GM13976 (cell line): ENCODE results near the gene ZNF484.
"Not testable (repeated sequence)": the region's sequence is repeated elsewhere in the genome, so short reads cannot be mapped to it uniquely, and the experiment has no call there.

Source experiments
- DNase-seq: peaks from one replicate; pipeline ENCODE4 v3.0.0; 2012; ENCODE audit warnings: low spot score
- in situ Hi-C: fragments of 300-500 bp; cut with MboI; formaldehyde crosslinking; loops from one replicate; pipeline ENCODE4 v1.12.0; 2022; ENCODE audit warnings: low sequenced_read_pairs, mixed read lengths, inconsistent platforms; ENCODE audit not compliant: unreplicated experiment
- TF ChIP-seq, protein P1 (sequence below): IDR thresholded peaks from 2 replicates; pipeline ENCODE4 v1.5.1; 2012; ENCODE audit warnings: borderline replicate concordance, mild to moderate bottlenecking; ENCODE audit not compliant: insufficient read depth; ENCODE audit errors: extremely low read depth, missing control alignments, control extremely low read depth

ZNF484 gene

DNA sequence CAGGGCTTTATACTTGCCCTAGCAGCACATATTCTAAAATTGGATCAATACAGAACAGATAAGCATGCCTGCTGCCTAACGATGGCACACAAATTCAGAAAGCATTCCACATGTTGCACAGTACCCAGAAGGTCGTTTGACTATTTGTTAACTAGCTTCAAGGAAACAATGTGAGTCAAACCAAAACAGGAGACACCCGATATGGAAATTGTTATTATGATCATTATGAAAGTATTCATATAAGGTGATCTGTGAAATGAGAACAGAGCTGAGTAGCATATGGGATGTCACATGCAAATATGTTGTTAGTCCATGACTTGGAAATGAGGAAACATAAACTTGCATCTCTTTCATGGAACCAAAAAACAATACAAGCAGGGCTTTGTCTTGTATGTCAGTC is 56.9 kb downstream of the ZNF484 start:
- TF ChIP-seq, protein P1, sequence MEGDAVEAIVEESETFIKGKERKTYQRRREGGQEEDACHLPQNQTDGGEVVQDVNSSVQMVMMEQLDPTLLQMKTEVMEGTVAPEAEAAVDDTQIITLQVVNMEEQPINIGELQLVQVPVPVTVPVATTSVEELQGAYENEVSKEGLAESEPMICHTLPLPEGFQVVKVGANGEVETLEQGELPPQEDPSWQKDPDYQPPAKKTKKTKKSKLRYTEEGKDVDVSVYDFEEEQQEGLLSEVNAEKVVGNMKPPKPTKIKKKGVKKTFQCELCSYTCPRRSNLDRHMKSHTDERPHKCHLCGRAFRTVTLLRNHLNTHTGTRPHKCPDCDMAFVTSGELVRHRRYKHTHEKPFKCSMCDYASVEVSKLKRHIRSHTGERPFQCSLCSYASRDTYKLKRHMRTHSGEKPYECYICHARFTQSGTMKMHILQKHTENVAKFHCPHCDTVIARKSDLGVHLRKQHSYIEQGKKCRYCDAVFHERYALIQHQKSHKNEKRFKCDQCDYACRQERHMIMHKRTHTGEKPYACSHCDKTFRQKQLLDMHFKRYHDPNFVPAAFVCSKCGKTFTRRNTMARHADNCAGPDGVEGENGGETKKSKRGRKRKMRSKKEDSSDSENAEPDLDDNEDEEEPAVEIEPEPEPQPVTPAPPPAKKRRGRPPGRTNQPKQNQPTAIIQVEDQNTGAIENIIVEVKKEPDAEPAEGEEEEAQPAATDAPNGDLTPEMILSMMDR = no peak
- no peak for DNase-seq
- in situ Hi-C loops = no loop called here

DNA sequence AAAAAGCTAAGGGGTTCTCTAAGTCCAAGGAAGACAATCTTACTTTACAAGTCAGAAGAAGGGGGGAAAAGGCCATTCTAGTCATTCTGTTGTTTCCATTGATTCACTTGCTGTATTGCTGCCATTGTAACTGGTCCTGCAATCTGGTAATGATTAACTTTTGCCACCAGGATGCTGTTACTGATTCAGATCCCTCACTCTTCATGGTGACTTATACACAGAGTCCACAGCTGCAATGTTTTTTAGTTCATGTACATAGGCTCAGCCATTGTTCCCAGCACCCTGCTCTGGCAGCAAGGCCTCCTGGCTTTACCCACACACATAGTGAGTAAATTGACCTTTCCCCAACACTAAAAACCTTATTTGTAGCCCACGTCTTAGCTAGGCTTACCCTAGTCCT is 57.9 kb downstream of the ZNF484 start:
- in situ Hi-C loops, DNase-seq: not testable (repeated sequence)

DNA sequence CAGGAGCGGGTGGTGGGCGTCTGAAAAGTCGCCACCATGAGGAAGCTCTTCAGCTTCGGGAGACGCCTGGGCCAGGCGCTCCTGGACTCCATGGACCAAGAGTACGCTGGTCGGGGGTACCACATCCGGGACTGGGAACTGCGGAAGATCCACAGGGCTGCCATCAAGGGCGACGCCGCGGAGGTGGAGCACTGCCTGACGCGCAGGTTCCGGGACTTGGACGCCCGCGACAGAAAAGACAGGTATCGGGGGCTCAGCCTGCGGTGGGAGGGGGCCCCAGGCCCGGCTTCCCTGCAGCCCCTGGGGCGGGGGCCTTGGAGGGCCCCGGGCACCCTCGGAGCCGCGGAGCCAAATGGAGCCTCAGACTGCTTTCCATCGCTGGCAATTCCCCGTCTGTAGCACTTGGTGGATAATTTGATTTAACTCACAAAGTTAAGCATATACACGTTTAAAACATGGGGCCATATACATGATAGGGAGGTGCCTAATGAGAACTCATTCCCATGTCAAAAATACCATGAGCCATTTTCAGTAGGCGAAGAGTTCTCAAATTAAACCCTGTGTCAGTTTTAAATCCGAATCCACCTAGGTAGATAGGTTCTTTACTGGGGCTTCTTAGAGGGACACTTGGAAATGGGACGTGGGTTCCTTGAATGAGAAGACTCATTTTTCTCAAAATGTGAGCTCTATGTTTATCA is 68.1 kb downstream of the ZNF484 start:
- DNase-seq, in situ Hi-C loops: not testable (repeated sequence)

- TF ChIP-seq, protein P1 = no peak
- in situ Hi-C loops = no loop called here
- DNase-seq = peak; percentile 78
These were observed 68.9 kb downstream of the ZNF484 start for GRCh38 chr9:92808726-92809451.

- TF ChIP-seq, protein P1 = no peak
- in situ Hi-C loops = no loop called here
- no peak for DNase-seq
These were observed 69.8 kb downstream of the ZNF484 start for GRCh38 chr9:92807757-92808725.

DNA sequence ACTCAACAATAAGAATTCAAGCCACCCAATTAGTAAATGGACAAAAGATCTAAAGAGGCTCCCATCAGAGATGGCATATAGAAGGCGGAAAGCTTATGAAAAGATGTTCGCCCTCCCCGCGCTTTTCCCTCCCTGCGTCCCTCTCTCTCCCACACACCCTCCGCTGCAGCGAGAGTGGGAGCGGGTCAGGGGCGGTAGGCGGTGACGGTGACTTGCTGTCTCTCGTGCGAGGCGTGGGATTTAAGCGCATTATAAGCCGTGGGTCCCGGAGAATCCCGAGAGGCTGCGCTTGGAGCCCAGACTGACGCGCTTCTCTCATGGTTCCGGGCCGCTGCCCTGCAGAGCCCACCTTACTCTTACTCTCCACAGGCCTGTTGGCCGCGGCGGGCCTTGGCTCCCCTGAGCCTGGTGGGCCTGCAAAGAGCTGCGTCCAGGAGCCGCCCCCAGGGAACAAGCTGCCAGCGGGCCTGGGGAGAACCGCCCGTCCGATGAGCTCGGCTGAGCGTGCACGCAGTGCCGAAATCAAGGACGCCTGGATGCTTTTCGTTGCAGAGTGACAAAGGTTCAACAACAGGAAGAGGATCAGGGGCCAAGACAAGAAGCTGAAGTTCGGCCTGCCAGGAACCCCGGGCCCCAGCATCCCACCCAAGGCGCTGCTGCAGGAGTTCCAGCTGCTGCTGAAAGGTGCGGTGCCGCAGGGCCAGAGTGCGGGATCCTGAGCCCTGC is 70.6 kb downstream of the ZNF484 start:
- in situ Hi-C loops = no loop called here
- TF ChIP-seq, protein P1 = no peak
- DNase-seq = no peak

DNA sequence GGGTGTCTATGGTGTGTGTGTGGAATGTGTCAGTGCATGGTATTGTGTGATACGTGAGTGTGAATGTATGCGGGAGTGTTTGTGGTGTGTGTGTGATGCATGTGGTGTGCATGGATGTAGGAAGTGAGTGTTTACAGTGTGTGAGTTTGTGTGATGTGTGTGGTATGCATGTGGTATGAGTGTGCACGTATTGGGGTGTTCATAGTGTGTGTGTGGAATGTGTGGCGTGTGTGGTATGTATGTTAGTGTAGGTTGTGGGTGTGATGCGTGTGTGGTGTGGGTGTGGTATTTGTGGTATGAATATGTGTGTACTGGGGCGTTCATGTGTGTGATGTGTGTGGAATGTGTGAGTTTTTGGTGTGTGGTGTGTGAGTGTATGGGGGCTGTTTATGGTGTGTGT is 73.1 kb downstream of the ZNF484 start:
- in situ Hi-C loops = no loop called here
- no peak for DNase-seq
- TF ChIP-seq, protein P1 = no peak
